K562 (cell line): Measurements from ENCODE around the gene TRIM27. TPM values are rescaled to one million over a fixed set of nuclear protein-coding genes. Genes with fewer than 3 reads are reported as not detected.

Source experiments
- ETS2 ChIP-seq: IDR thresholded peaks from 2 replicates; pipeline ENCODE4 v1.6.1; 2016; ENCODE audit warnings: borderline replicate concordance, missing genetic modification characterization, mild to moderate bottlenecking, moderate library complexity, missing compliant biosample characterization; ENCODE audit not compliant: poor library complexity, severe bottlenecking
- HDAC2 ChIP-seq: fragments of 450-650 bp; IDR thresholded peaks from 2 replicates; pipeline ENCODE4 v1.6.1; 2016; ENCODE audit warnings: mild to moderate bottlenecking
- KLF13 ChIP-seq: fragments of 450-650 bp; IDR thresholded peaks from 2 replicates; pipeline ENCODE4 v1.6.1; 2016; ENCODE audit warnings: missing genetic modification characterization, low read depth, mild to moderate bottlenecking, missing compliant biosample characterization, moderate library complexity, borderline replicate concordance
- MCM7 ChIP-seq, 2 experiments: fragments of 450-650 bp; IDR thresholded peaks; 2 replicates each; pipeline ENCODE4 v1.6.1; 2016 to 2018
- MXI1 ChIP-seq: IDR thresholded peaks from 2 replicates; pipeline ENCODE4 v1.6.1; 2011; ENCODE audit warnings: low read depth, mild to moderate bottlenecking, improper control_type of control experiment, low read length
- MYC ChIP-seq, 2 experiments: fragments of 250-450 bp in 1 of 2; sonication (Bioruptor Pico) in 1 of 2; IDR thresholded peaks; 2 replicates each; pipeline versions ENCODE4 v1.5.1 to v1.6.1; 2012 to 2021; ENCODE audit warnings: low read depth in 2 of 2, borderline replicate concordance in 1 of 2, improper control_type of control experiment in 1 of 2, low read length in 1 of 2, mild to moderate bottlenecking in 1 of 2, moderate library complexity in 1 of 2
- PCBP1 ChIP-seq: fragments of 200-400 bp; formaldehyde crosslinking; IDR thresholded peaks from 2 replicates; pipeline ENCODE4 v1.6.1; 2018; ENCODE audit warnings: mild to moderate bottlenecking, low read depth, low read length; ENCODE audit not compliant: poor library complexity, severe bottlenecking
- STAG1 ChIP-seq: sonication (generic); formaldehyde crosslinking; IDR thresholded peaks from 2 replicates; pipeline ENCODE4 v1.5.0; 2020; ENCODE audit warnings: missing genetic modification reagents, borderline replicate concordance
- U2AF1 ChIP-seq: fragments of 200-400 bp; formaldehyde crosslinking; optimal IDR thresholded peaks from 2 replicates; pipeline ENCODE3; 2017; ENCODE audit warnings: mild to moderate bottlenecking, low read depth, low read length, moderate library complexity
- ZNF140 ChIP-seq: fragments of 250-450 bp; sonication (Bioruptor Pico); IDR thresholded peaks from 2 replicates; pipeline ENCODE4 v1.8.0; 2021; ENCODE audit warnings: moderate library complexity, mild to moderate bottlenecking, inconsistent platforms
- ZNF174 ChIP-seq: fragments of 250-450 bp; sonication (Bioruptor Pico); IDR thresholded peaks from 2 replicates; pipeline ENCODE4 v1.4.0; 2020; ENCODE audit warnings: mild to moderate bottlenecking
- ZNF444 ChIP-seq: fragments of 250-450 bp; sonication (Bioruptor Pico); IDR thresholded peaks from 2 replicates; pipeline ENCODE4 v1.4.0; 2020; ENCODE audit warnings: mild to moderate bottlenecking, moderate library complexity
- polyA plus RNA-seq, 8 experiments: library from polyadenylated mRNA; depleted of rRNA in 4 of 8; stranded (reverse) in 5 of 8; unstranded in 3 of 8; fragments of >200 nt; fragmentation: Nextera tagmentation in 2 of 8; fragmentation: Illumina TruSeq in 1 of 8; extraction: Ambion mirVana in 2 of 8; extraction: Trizol in 1 of 8; gene quantifications; 2 replicates each; pipeline versions ENCODE4 v1.2.1 to v1.2.3, GENCODE V29; 2011 to 2014; ENCODE audit warnings: inconsistent platforms in 1 of 8, missing spikeins in 1 of 8
- total RNA-seq, 7 experiments: library from RNA; depleted of rRNA in 6 of 7; stranded (reverse); fragments of >200 nt in 6 of 7; fragmentation: Illumina TruSeq in 2 of 7; extraction: Trizol in 2 of 7; gene quantifications; 2 replicates each; pipeline versions ENCODE4 v1.2.1 to v1.2.3, GENCODE V29; 2011 to 2021; ENCODE audit warnings: low replicate concordance in 1 of 7
- TF ChIP-seq, protein P1 (sequence below): fragments of 250-450 bp; sonication (Bioruptor Pico); IDR thresholded peaks from 2 replicates; pipeline ENCODE4 v1.9.0; 2021; ENCODE audit warnings: mild to moderate bottlenecking, inconsistent platforms
- TF ChIP-seq, protein P2 (sequence below): fragments of 450-650 bp; IDR thresholded peaks from 2 replicates; pipeline ENCODE4 v1.6.1; 2018; ENCODE audit not compliant: partially characterized antibody
- TF ChIP-seq, protein P3 (sequence below): IDR thresholded peaks from 2 replicates; pipeline ENCODE4 v1.6.1; 2014; ENCODE audit warnings: antibody characterized with exemption
- TF ChIP-seq, protein P4 (sequence below): IDR thresholded peaks from 3 replicates; pipeline ENCODE4 v1.6.1; 2011; ENCODE audit warnings: borderline replicate concordance, mild to moderate bottlenecking, moderate library complexity; ENCODE audit not compliant: insufficient read length; ENCODE audit errors: extremely low read depth

The TRIM27 gene
- total and polyA plus RNA-seq, 9 of the 15 experiments (the other 6 are each of a cell fraction or from before 2014, with no cell fraction given) = 37.7 to 235 (median 122) TPM

DNA sequence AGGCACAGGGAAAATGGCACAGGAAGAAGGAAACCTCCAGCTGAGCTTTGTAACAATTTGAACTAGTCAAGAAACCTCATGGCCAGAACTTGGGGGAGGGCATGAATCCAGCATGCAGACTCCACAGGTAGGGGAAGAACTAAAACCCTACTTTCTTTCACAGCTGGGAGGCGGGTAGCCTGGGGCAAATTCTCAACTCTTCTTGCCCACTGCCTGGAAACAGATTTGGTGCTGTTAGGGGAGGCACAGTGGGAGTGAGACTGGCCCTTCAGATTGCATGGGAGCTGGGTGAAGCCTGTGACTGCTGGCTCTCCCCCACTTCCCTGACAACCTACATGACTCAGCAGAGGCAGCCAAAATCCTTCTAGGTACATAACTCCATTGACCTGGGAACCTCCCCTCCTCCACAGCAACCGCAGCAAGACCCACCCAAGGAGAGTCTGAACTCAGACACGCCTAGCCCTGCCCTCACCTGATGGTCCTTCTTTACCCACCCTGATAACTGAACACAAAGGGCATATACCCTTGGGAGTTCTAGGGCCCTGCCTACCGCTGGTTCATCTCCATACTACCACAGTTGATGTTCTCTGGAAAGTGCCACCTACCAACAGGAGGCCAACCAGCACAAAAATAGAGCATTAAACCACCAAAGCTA lies 37.2 kb upstream of the TRIM27 start (continued):
- TF ChIP-seq ZNF140 = no peak
- TF ChIP-seq ETS2 (tag) = no peak
- no peak for TF ChIP-seq STAG1 (CRISPR knock-in tag)
- TF ChIP-seq MCM7 (IDR thresholded peaks at IDR 0.05) = no peak
- TF ChIP-seq, protein P1, sequence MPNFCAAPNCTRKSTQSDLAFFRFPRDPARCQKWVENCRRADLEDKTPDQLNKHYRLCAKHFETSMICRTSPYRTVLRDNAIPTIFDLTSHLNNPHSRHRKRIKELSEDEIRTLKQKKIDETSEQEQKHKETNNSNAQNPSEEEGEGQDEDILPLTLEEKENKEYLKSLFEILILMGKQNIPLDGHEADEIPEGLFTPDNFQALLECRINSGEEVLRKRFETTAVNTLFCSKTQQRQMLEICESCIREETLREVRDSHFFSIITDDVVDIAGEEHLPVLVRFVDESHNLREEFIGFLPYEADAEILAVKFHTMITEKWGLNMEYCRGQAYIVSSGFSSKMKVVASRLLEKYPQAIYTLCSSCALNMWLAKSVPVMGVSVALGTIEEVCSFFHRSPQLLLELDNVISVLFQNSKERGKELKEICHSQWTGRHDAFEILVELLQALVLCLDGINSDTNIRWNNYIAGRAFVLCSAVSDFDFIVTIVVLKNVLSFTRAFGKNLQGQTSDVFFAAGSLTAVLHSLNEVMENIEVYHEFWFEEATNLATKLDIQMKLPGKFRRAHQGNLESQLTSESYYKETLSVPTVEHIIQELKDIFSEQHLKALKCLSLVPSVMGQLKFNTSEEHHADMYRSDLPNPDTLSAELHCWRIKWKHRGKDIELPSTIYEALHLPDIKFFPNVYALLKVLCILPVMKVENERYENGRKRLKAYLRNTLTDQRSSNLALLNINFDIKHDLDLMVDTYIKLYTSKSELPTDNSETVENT (CRISPR knock-in tag) = no peak; the same call in 1 of the 2 replicates
- no peak for TF ChIP-seq ZNF174
- TF ChIP-seq, protein P2, sequence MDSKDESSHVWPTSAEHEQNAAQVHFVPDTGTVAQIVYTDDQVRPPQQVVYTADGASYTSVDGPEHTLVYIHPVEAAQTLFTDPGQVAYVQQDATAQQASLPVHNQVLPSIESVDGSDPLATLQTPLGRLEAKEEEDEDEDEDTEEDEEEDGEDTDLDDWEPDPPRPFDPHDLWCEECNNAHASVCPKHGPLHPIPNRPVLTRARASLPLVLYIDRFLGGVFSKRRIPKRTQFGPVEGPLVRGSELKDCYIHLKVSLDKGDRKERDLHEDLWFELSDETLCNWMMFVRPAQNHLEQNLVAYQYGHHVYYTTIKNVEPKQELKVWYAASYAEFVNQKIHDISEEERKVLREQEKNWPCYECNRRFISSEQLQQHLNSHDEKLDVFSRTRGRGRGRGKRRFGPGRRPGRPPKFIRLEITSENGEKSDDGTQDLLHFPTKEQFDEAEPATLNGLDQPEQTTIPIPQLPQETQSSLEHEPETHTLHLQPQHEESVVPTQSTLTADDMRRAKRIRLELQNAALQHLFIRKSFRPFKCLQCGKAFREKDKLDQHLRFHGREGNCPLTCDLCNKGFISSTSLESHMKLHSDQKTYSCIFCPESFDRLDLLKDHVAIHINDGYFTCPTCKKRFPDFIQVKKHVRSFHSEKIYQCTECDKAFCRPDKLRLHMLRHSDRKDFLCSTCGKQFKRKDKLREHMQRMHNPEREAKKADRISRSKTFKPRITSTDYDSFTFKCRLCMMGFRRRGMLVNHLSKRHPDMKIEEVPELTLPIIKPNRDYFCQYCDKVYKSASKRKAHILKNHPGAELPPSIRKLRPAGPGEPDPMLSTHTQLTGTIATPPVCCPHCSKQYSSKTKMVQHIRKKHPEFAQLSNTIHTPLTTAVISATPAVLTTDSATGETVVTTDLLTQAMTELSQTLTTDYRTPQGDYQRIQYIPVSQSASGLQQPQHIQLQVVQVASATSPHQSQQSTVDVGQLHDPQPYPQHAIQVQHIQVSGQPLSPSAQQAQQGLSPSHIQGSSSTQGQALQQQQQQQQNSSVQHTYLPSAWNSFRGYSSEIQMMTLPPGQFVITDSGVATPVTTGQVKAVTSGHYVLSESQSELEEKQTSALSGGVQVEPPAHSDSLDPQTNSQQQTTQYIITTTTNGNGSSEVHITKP = no peak
- no peak for TF ChIP-seq MXI1
- TF ChIP-seq KLF13 (tag) = no peak; the same call in 1 of the 2 replicates
- TF ChIP-seq HDAC2 = peak; percentile 89
- no peak; the same call in 1 of the 2 replicates for TF ChIP-seq MYC (IDR thresholded peaks at IDR 0.05; ENCODE audit: low read depth, low read length)
- no peak for TF ChIP-seq MYC (CRISPR knock-in tag; IDR thresholded peaks at IDR 0.05; ENCODE audit: borderline replicate concordance, low read depth)
- TF ChIP-seq, protein P3, sequence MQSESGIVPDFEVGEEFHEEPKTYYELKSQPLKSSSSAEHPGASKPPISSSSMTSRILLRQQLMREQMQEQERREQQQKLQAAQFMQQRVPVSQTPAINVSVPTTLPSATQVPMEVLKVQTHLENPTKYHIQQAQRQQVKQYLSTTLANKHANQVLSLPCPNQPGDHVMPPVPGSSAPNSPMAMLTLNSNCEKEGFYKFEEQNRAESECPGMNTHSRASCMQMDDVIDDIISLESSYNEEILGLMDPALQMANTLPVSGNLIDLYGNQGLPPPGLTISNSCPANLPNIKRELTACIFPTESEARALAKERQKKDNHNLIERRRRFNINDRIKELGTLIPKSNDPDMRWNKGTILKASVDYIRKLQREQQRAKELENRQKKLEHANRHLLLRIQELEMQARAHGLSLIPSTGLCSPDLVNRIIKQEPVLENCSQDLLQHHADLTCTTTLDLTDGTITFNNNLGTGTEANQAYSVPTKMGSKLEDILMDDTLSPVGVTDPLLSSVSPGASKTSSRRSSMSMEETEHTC = peak; percentile 64
- TF ChIP-seq ZNF444 = no peak
- TF ChIP-seq, protein P4, sequence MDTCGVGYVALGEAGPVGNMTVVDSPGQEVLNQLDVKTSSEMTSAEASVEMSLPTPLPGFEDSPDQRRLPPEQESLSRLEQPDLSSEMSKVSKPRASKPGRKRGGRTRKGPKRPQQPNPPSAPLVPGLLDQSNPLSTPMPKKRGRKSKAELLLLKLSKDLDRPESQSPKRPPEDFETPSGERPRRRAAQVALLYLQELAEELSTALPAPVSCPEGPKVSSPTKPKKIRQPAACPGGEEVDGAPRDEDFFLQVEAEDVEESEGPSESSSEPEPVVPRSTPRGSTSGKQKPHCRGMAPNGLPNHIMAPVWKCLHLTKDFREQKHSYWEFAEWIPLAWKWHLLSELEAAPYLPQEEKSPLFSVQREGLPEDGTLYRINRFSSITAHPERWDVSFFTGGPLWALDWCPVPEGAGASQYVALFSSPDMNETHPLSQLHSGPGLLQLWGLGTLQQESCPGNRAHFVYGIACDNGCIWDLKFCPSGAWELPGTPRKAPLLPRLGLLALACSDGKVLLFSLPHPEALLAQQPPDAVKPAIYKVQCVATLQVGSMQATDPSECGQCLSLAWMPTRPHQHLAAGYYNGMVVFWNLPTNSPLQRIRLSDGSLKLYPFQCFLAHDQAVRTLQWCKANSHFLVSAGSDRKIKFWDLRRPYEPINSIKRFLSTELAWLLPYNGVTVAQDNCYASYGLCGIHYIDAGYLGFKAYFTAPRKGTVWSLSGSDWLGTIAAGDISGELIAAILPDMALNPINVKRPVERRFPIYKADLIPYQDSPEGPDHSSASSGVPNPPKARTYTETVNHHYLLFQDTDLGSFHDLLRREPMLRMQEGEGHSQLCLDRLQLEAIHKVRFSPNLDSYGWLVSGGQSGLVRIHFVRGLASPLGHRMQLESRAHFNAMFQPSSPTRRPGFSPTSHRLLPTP = no peak
- no peak for TF ChIP-seq PCBP1
- TF ChIP-seq U2AF1 = no peak
